Measurements from ENCODE around the gene HLA-DQA1.
"Not testable (repeated sequence)": the region's sequence is repeated elsewhere in the genome, so short reads cannot be mapped to it uniquely, and the experiment has no call there.

HLA-DQA1 gene

GRCh38 chr6:32665661-32666060, 28.5 kb downstream of the HLA-DQA1 start:
- H3K4me3 ChIP-seq (ENCODE audit: low read depth, low read length), result no peak overlapping the region
- TF ChIP-seq, protein P1, sequence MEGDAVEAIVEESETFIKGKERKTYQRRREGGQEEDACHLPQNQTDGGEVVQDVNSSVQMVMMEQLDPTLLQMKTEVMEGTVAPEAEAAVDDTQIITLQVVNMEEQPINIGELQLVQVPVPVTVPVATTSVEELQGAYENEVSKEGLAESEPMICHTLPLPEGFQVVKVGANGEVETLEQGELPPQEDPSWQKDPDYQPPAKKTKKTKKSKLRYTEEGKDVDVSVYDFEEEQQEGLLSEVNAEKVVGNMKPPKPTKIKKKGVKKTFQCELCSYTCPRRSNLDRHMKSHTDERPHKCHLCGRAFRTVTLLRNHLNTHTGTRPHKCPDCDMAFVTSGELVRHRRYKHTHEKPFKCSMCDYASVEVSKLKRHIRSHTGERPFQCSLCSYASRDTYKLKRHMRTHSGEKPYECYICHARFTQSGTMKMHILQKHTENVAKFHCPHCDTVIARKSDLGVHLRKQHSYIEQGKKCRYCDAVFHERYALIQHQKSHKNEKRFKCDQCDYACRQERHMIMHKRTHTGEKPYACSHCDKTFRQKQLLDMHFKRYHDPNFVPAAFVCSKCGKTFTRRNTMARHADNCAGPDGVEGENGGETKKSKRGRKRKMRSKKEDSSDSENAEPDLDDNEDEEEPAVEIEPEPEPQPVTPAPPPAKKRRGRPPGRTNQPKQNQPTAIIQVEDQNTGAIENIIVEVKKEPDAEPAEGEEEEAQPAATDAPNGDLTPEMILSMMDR (IDR thresholded peaks at IDR 0.05; ENCODE audit: low read depth, low read length, missing control alignments), result no peak
- in situ Hi-C loops (cut with HindIII; ENCODE audit: low sequenced_read_pairs), result no loop called here
- DNase-seq (ENCODE audit: low read depth), result no peak

- TF ChIP-seq, protein P1 (IDR thresholded peaks at IDR 0.05; ENCODE audit: low read depth, low read length, missing control alignments), result no peak
- no peak for DNase-seq (ENCODE audit: low read depth)
- in situ Hi-C loops (cut with HindIII; ENCODE audit: low sequenced_read_pairs), result no loop called here
- H3K4me3 ChIP-seq (ENCODE audit: low read depth, low read length), result no peak within 1 kb of the TSS
Measured at GRCh38 chr6:32666420-32667300, 29.5 kb downstream of the HLA-DQA1 start, which contains the start of gene HLA-DQB1. Gene HLA-DQB1, minus strand, starts transcription at chr6:32666657. Its CDS starts 50 bp downstream, at chr6:32666607.

DNA sequence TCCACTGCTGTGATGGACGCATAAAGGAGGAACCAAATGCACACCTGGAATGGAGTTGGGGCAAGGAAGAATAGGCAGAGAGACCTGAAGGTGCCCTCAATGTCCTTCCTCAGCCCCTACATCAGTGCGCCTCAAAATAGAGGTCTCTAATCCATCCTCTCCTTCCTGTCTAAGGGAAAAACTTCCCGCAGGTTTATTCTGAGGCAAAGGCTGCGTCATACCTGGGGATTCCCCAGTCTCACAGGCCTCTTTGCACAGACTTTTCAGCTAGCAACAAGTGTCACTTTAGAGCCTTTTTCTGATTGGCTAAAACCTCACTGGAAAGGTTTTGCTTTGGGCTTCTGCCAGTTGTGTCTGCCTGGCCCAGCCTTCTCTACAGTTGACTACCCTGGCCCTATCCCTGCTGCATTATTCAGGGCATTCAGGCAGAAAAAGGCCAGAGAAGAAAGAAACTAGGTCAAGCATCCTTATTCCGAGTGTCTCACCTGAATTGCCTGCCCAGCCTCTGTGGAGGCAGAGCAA, 31.1 kb downstream of the HLA-DQA1 start:
- in situ Hi-C loops (cut with HindIII; ENCODE audit: low sequenced_read_pairs), result no loop called here

DNA sequence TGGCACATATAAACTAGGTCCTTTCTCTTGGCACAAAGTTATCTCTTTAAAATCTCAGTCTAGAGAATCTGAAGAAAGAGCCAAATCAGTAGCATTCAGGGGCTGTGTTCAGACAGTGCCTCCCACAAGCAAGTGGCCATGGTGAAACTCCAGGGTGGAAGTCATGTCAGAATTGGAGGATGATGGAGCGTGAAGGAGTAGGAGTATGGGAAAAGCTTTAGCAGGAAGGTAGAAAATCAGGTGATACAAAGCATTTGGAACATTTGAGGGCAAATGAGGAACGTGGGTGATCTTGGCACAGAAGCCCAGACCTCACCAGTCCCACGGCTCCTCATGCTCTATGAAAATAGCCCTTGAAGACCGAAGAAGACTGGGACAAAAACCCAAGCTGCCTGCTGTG, 32.0 kb downstream of the HLA-DQA1 start:
- TF ChIP-seq, protein P1 (IDR thresholded peaks at IDR 0.05; ENCODE audit: low read depth, low read length, missing control alignments), result no peak
- DNase-seq (ENCODE audit: low read depth), result no peak
- no peak overlapping the region for H3K4me3 ChIP-seq (ENCODE audit: low read depth, low read length)
- in situ Hi-C loops (cut with HindIII; ENCODE audit: low sequenced_read_pairs), result no loop called here

More for the DNA sequence above, 31.1 kb downstream of the HLA-DQA1 start:
- TF ChIP-seq, protein P1 (IDR thresholded peaks at IDR 0.05; ENCODE audit: low read depth, low read length, missing control alignments), result no peak
- no peak overlapping the region for H3K4me3 ChIP-seq (ENCODE audit: low read depth, low read length)
- no peak for DNase-seq (ENCODE audit: low read depth)

- in situ Hi-C loops (cut with HindIII; ENCODE audit: low sequenced_read_pairs), result no loop called here
- TF ChIP-seq, protein P1 (IDR thresholded peaks at IDR 0.05; ENCODE audit: low read depth, low read length, missing control alignments), result no peak
- DNase-seq (ENCODE audit: low read depth), result no peak
- H3K4me3 ChIP-seq (ENCODE audit: low read depth, low read length), result no peak overlapping the region
Measured at GRCh38 chr6:32669893-32670292, 32.7 kb downstream of the HLA-DQA1 start.

GRCh38 chr6:32671908-32672307, 34.7 kb downstream of the HLA-DQA1 start:
- H3K4me3 ChIP-seq (ENCODE audit: low read depth, low read length); DNase-seq (ENCODE audit: low read depth); in situ Hi-C loops (cut with HindIII; ENCODE audit: low sequenced_read_pairs): not testable (repeated sequence)

GRCh38 chr6:32674123-32674522, 36.9 kb downstream of the HLA-DQA1 start:
- in situ Hi-C loops (cut with HindIII; ENCODE audit: low sequenced_read_pairs); DNase-seq (ENCODE audit: low read depth); H3K4me3 ChIP-seq (ENCODE audit: low read depth, low read length): not testable (repeated sequence)

Data from astrocyte of the cerebellum (primary cell).